Measurements from ENCODE around the gene SDHB.

DNA sequence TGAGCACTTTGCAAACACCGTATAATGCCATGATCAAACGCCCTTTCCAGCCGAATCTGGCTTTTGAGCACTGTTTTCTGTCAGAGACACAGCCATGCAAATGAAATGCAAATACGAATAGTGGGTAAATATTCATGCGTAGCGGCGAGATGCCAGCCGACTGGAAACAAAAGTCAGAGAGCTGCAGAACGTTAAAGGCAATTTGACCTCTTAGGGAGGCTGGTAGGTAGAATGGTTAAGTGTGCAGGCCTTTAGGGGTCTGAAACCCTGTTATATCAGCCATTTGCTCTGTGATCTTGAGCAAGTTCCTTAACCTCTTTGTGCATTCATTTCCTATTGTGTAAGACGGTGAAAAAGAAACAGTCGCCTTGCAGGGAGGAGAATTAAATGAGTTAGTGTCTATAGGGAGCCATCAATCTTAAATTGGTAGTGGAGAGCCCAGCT lies 6.5 kb upstream of the SDHB start:
- no peak for TF ChIP-seq CTCF (IDR thresholded peaks at IDR 0.05)
- TF ChIP-seq POLR2A (IDR thresholded peaks at IDR 0.05): no peak
